Breast epithelium (tissue), 3 donors: Measurements from ENCODE around the gene MACROH2A2.

ENCODE experiments used
- POLR2AphosphoS5 ChIP-seq, 3 donors: sonication (generic); formaldehyde crosslinking; IDR thresholded peaks; one replicate each; pipeline ENCODE4 v1.6.1; 2017; ENCODE audit warnings: antibody characterized with exemption in 3 of 3
- TF ChIP-seq, protein P1 (sequence below), 3 donors: fragments of 450-650 bp; IDR thresholded peaks; one replicate each; pipeline ENCODE4 v1.5.1; 2016 to 2017; ENCODE audit warnings: antibody characterized with exemption in 3 of 3, mild to moderate bottlenecking in 3 of 3, moderate library complexity in 3 of 3

DNA sequence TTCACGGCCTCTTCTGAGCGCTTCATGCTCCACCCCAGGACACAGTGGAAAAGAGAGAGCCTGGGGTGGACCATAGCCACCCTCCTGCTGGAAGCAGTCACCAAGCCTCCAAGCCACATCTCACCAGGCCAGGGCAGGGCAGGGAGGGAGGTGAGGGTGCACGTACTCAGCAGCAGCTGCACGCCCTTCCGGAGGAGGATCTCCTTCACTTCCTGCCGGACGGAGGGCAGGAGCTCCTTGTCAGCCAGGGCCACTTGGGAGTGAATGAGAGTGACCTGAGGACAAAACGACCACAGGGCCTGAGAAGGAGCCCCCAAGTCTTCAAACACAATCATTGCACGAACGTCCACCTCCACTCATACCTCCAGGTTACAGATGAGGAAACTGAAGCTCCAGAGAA, 65.0 kb downstream of the MACROH2A2 start:
- TF ChIP-seq, protein P1, sequence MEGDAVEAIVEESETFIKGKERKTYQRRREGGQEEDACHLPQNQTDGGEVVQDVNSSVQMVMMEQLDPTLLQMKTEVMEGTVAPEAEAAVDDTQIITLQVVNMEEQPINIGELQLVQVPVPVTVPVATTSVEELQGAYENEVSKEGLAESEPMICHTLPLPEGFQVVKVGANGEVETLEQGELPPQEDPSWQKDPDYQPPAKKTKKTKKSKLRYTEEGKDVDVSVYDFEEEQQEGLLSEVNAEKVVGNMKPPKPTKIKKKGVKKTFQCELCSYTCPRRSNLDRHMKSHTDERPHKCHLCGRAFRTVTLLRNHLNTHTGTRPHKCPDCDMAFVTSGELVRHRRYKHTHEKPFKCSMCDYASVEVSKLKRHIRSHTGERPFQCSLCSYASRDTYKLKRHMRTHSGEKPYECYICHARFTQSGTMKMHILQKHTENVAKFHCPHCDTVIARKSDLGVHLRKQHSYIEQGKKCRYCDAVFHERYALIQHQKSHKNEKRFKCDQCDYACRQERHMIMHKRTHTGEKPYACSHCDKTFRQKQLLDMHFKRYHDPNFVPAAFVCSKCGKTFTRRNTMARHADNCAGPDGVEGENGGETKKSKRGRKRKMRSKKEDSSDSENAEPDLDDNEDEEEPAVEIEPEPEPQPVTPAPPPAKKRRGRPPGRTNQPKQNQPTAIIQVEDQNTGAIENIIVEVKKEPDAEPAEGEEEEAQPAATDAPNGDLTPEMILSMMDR (IDR thresholded peaks at IDR 0.05), result no peak
- TF ChIP-seq POLR2AphosphoS5 (IDR thresholded peaks at IDR 0.05), result no peak
